ENCODE results near the gene RS1. TPM values are rescaled to one million over a fixed set of nuclear protein-coding genes. Genes with fewer than 3 reads are reported as not detected.

RS1 gene
- total RNA-seq, 1 donor from 2014 or later = not detected

DNA sequence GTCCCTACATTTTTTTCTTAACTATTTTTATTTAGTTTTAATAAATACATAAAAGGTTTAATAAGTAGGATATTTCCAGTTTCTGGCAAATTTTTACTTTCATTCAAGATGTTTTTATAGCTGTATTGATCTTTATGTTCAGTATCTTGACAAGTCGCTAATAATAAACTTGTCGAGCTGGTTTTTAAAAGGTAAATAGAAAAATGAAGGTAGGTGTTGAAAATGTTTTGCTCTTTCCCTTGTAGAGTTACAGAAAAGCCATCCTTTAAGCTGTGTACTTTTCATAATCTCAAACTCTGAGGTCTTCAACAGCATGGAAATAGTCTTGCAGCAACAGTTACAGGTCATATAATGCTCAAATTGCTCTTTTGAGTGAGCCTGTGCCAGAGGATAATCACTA lies 52.6 kb downstream of the RS1 start:
- Mint-ChIP-seq H3K27me3 (ENCODE audit: low read depth) (no peaks in the 10 kb centered on the region), H3K4me1 (ENCODE audit: low read depth) (no peaks in the 10 kb centered on the region), H3K9me3 (no peaks in the 10 kb centered on the region), H3K36me3 (ENCODE audit: low read depth) (no peaks in the 10 kb centered on the region), H3K27ac (no peak overlapping the region), H3K4me3 (ENCODE audit: low read depth) (no peak overlapping the region)
- intact Hi-C loops (cut with micrococcal nuclease) = no loop called here
- DNase-seq (ENCODE audit: low spot score) = no peak

DNA sequence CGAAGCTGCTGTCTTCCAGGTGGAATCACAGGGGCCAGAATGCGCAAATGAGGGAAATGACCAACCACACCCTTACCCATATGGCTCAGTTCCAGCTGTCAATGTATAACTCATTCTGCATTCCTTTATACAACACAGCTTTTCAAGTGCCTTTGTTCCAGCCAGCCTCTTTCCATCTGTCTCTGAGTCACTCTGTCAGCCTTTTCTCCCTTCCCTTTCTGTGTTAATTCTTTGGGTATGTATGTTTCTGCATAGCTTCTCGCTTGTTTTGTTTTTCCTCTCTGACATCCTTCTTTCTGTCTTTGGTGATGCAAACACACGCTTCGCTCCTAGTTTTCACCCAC lies 54.5 kb downstream of the RS1 start:
- Mint-ChIP-seq H3K9me3 (no peaks in the 10 kb centered on the region), H3K27me3 (ENCODE audit: low read depth) (no peaks in the 10 kb centered on the region), H3K36me3 (ENCODE audit: low read depth) (no peaks in the 10 kb centered on the region), H3K27ac (no peak overlapping the region), H3K4me3 (ENCODE audit: low read depth) (no peak overlapping the region), H3K4me1 (ENCODE audit: low read depth) (no peaks in the 10 kb centered on the region)
- no peak for DNase-seq (ENCODE audit: low spot score)
- intact Hi-C loops (cut with micrococcal nuclease) = no loop called here

DNA sequence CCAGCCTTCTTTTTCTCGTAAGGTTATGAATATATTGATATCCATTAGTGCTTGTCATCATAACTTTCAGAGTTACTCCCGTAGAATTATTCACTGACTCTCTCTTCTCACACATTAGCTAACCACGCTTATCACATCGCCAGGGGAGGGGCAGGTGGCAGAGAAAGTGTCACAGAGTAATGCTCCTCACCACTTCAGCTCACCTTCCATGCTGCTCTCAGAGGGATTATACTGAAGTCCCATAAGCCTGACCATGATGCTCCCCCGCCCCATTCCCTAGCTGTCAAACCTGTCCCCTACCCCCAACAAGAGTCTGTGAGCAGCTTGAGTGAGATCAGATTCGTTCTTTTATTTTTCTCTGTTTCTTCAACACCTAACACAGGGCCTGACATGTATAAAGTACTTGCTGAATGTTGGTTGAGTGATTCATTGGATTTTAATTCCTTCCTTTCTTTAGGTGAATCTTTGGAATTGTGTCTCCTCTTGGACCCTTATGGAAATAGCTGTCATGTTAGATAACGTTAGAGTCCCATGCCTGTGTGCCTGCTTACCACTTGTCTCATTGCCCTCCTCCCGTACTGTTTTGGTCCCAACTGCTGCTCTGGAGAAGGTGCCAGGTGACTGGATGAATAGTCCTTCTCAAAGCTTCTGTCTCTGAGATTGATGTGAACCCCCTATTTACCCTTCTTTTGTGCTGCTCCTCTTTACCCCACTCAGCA lies 55.1 kb downstream of the RS1 start:
- Mint-ChIP-seq H3K4me3 (ENCODE audit: low read depth) (no peak overlapping the region), H3K36me3 (ENCODE audit: low read depth) (no peaks in the 10 kb centered on the region), H3K27ac (no peak overlapping the region), H3K9me3 (no peaks in the 10 kb centered on the region), H3K27me3 (ENCODE audit: low read depth) (no peaks in the 10 kb centered on the region), H3K4me1 (ENCODE audit: low read depth) (no peaks in the 10 kb centered on the region)
- intact Hi-C loops (cut with micrococcal nuclease) = no loop called here
- DNase-seq (ENCODE audit: low spot score) = no peak

DNA sequence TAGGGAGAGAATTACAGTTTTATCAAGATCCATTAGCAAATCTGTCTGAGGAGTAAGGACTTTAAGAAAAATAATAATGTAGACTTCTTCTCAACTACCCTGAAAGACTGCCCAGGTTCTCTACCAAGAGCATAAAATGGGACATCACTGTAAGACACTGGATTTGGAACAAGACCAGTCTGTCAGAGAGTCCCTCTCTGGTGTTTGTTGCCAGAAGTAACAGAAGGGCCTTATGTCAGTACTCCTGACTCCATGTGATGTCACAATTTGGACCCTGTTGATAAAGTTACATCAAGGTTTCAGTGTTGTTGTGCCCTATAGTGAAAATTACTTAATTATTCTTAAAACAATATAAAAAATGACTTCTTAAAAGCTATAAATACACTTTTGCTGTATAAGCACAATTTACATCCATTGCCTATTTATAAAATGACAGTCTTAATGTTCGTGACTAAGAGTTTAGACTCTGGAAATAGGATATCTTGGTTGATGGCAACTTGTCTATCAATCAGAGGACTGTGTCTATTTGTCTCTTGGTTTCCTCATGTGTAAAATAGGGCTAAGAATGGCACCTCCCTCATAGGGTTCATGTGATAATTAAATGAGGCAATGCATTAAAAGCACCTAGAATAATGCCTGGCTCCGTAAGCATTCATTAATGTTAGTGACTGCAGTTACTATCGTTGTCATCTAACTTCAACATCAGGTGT lies 57.8 kb downstream of the RS1 start:
- intact Hi-C loops (cut with micrococcal nuclease) = no loop called here
- Mint-ChIP-seq H3K4me1 (ENCODE audit: low read depth) (no peaks in the 10 kb centered on the region), H3K4me3 (ENCODE audit: low read depth) (no peak overlapping the region), H3K9me3 (no peaks in the 10 kb centered on the region), H3K27me3 (ENCODE audit: low read depth) (no peaks in the 10 kb centered on the region), H3K36me3 (ENCODE audit: low read depth) (no peaks in the 10 kb centered on the region), H3K27ac (no peak overlapping the region)
- DNase-seq (ENCODE audit: low spot score) = no peak

DNA sequence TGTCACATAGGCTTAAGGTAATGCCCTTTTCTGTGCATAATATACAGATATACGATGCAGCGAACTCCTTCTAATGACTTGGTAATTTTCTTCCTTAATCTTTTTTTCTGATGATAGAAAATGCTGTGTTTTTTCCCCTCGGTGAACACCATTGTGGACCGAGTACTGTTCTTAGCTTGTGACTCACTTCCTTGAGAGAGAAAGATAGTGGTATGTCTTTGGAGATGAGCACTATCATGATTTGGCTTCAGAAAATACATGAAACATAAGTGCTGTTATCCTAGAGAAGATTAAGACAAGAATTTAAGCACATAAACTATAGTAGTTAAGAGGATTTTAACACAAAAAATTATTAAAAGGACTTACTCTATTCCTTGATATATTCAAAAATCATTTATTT lies 63.9 kb downstream of the RS1 start:
- no peak for DNase-seq (ENCODE audit: low spot score)
- Mint-ChIP-seq H3K4me3 (ENCODE audit: low read depth) (no peak overlapping the region), H3K4me1 (ENCODE audit: low read depth) (no peaks in the 10 kb centered on the region), H3K36me3 (ENCODE audit: low read depth) (no peaks in the 10 kb centered on the region), H3K9me3 (no peaks in the 10 kb centered on the region), H3K27ac (no peak overlapping the region), H3K27me3 (ENCODE audit: low read depth) (no peaks in the 10 kb centered on the region)
- intact Hi-C loops (cut with micrococcal nuclease) = no loop called here

DNA sequence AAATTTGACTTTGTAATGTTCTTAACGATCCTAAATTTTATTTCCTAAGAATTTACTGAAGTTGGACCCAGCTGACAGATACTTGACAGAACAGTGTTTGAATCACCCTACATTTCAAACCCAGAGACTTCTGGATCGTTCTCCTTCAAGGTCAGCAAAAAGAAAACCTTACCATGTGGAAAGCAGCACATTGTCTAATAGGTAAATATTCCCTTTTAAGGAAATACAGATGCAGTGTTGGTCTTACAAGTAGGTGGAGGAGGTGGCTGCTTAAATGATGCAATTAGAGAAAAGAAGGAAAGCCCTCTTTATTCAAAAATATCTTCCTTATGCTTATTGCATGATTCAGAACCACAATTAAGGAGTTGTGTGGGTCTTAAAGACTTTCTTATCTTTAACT lies 73.5 kb downstream of the RS1 start:
- Mint-ChIP-seq H3K4me3 (ENCODE audit: low read depth) (no peak overlapping the region), H3K9me3 (no peaks in the 10 kb centered on the region)
- no peak for DNase-seq (ENCODE audit: low spot score)

DNA sequence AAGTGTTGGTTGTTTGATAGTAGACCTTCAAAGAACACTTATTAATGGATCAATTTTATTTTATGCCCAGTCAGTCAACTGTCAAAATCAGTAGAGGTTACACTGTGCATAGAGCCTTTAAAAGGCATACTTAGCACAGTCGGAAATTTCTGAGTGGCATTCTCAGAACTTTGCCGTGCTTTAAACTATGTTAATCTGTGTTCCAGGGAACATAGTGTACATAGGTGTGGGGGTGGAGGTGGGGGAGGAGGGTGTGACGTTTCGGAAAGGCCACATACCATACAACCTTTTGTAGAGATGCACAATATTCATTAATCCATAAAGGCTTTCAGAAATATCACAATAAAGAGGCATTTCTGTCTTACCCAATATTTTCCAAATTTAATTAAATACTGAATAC lies 75.8 kb downstream of the RS1 start:
- Mint-ChIP-seq H3K4me3 (ENCODE audit: low read depth) (no peak overlapping the region), H3K36me3 (ENCODE audit: low read depth) (no peaks in the 10 kb centered on the region), H3K27me3 (ENCODE audit: low read depth) (no peaks in the 10 kb centered on the region), H3K9me3 (no peaks in the 10 kb centered on the region), H3K4me1 (ENCODE audit: low read depth) (no peaks in the 10 kb centered on the region), H3K27ac (no peak overlapping the region)
- DNase-seq (ENCODE audit: low spot score) = no peak
- intact Hi-C loops (cut with micrococcal nuclease) = no loop called here

More for the DNA sequence above, 73.5 kb downstream of the RS1 start:
- Mint-ChIP-seq H3K27ac (no peak overlapping the region), H3K4me1 (ENCODE audit: low read depth) (no peaks in the 10 kb centered on the region), H3K36me3 (ENCODE audit: low read depth) (no peaks in the 10 kb centered on the region), H3K27me3 (ENCODE audit: low read depth) (no peaks in the 10 kb centered on the region)
- intact Hi-C loops (cut with micrococcal nuclease) = no loop called here

DNA sequence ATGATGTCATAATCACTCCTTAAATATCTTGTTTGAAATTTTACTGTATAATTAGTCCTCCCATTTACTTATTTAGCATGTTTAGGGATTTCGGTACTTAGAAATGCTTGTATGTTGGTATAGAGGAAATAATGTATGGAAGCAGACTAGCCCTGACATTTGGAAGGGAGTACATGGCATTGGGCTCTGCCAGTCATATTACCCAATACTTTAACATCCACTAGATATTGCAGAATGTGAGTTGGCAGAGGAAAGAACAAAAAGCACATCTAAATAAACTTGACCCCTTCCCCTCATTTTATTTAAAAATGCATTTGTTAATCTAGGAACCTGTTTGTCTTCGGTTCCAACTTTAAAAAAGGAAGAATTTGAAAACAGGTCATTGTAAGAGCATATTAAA lies 77.8 kb downstream of the RS1 start:
- Mint-ChIP-seq H3K4me3 (ENCODE audit: low read depth) (no peak overlapping the region), H3K36me3 (ENCODE audit: low read depth) (no peaks in the 10 kb centered on the region), H3K4me1 (ENCODE audit: low read depth) (no peaks in the 10 kb centered on the region), H3K27ac (no peak overlapping the region), H3K9me3 (no peaks in the 10 kb centered on the region), H3K27me3 (ENCODE audit: low read depth) (no peaks in the 10 kb centered on the region)
- intact Hi-C loops (cut with micrococcal nuclease) = no loop called here
- no peak for DNase-seq (ENCODE audit: low spot score)

DNA sequence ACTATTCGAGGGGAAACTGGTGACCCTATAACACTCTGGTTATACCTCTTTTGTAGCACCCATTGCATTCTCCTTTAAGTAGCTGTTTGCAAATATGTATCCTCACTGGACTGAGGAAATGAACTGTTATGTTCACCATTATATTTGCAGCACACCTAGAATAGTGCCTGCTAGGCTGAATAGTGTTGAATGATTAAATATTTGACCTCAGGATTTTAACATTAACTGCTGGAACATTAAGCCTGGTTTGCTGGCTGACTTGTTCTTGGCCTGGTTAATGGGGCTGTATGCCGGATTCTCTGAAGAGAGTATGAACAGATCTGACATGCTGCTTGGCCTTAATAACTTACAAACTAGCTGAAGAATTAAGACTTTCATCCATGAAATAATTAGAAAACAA lies 80.1 kb downstream of the RS1 start:
- no peaks in the 10 kb centered on the region for H3K27me3 Mint-ChIP-seq (ENCODE audit: low read depth)
- DNase-seq (ENCODE audit: low spot score) = no peak
- no peak overlapping the region for H3K4me3 Mint-ChIP-seq (ENCODE audit: low read depth)
- no peaks in the 10 kb centered on the region for H3K36me3 Mint-ChIP-seq (ENCODE audit: low read depth)
- no peaks in the 10 kb centered on the region for H3K4me1 Mint-ChIP-seq (ENCODE audit: low read depth)
- no peak overlapping the region for H3K27ac Mint-ChIP-seq
- intact Hi-C loops (cut with micrococcal nuclease) = no loop called here
- H3K9me3 Mint-ChIP-seq = no peaks in the 10 kb centered on the region

Other genes starting within 250 kb of the RS1 start
- 0.46 and 0.76 TPM in 2 replicates for gene CDKL5, start 246.5 kb downstream of the RS1 start, total RNA-seq
- gene PPEF1, start 35.5 kb upstream of the RS1 start, total RNA-seq = not detected in 2 replicates

Measured in activated T-helper 2 cell treated with anti-CD3 and anti-CD28 coated beads, Interferon-gamma antibody, Interleukin-2, Interleukin-4, amounts not matched to agents 10 μg/mL and 5 μg/mL and 100 μg/mL, durations not matched to agents 14 hours and 24 hours and 36 hours (primary cell).